Caki2 (cell line): ENCODE results near the gene BCHE. TPM values are rescaled to one million over a fixed set of nuclear protein-coding genes. Genes with fewer than 3 reads are reported as not detected.

Experiments
- DNase-seq: peaks from one replicate; pipeline ENCODE4 v3.0.0-alpha.2; 2015; ENCODE audit warnings: low read depth
- in situ Hi-C: cut with HindIII; loops from 2 replicates; pipeline ENCODE4 v1.10.0; 2016; ENCODE audit warnings: low sequenced_read_pairs, low pct_unique_long_range_greater_than_20kb, mixed read lengths
- total RNA-seq: library from RNA; depleted of rRNA; stranded (reverse); fragments of >200 nt; shearing (Covaris generic); gene quantifications from 2 replicates; pipeline ENCODE4 v1.2.3, GENCODE V29; 2014; ENCODE audit warnings: low replicate concordance; rRNA removed

Gene BCHE
- 78.5 and 83.1 TPM in 2 replicates for total RNA-seq

GRCh38 chr3:165837058-165837525, at the start of gene BCHE:
TSS of gene BCHE (minus strand) at chr3:165837423. CDS start at chr3:165831033, 6,390 bp downstream.
- in situ Hi-C loops: loop anchor here (25.0 kb wide), 1 partner anchor 500 kb away; no protein-coding TSS in a partner anchor
- DNase-seq: peak; percentile 89

GRCh38 chr3:165885558-165886270, 48.5 kb upstream of the BCHE start:
- DNase-seq: no peak
- in situ Hi-C loops: no loop called here

- no peak for DNase-seq
- in situ Hi-C loops: no loop called here
These were observed 47.3 kb upstream of the BCHE start for GRCh38 chr3:165884518-165884917.

DNA sequence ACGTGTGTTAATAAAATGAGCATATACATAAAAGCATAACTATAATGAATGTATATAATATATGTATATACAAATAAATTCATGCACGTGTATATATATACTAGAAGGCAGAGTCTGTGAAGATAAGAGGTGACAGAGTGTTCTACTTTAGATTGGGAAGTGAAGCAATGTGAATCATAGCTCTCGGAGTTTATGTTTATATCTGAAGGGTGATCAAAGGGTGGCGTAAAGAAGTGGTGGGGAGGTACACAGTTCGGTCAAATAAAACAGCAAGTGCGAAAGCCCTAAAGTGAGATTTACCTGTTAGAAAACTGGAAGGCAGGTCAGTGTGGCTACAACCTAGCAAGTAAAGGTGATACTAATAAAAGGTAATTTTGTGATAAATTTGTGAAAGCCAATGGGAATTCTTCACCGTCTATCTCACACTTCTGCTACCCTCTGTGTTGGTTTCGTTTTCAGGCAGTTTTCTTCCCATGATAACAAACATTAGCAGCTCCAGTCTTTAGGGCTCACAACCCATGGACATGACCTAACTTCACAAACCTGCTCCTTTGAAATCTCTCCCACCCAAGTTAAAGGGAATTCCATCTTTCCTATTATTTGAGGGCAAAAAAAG, 46.7 kb upstream of the BCHE start:
- in situ Hi-C loops: no loop called here
- peak; percentile 35 for DNase-seq

DNA sequence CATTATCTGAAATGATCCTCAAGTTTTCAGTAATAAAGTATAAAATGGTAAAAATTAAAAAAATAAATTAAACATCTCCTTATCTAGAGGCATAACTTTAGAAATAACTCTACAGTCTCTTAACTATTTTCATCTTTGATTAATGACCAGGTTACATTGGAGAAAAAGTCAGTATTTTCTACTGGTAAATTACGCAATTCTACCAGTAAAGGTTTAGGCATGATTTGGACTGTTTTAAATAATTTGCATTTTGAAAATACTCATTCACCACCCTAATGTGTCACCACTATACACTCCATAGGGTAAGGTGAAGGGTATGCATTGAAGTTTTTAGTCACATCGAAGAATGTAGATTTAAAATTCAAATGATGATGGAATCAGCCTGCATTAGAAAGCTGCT, 45.9 kb upstream of the BCHE start:
- in situ Hi-C loops: no loop called here

GRCh38 chr3:165875644-165876043, 38.4 kb upstream of the BCHE start:
- in situ Hi-C loops: no loop called here
- DNase-seq: no peak

More for the DNA sequence above, 45.9 kb upstream of the BCHE start:
- DNase-seq: no peak

GRCh38 chr3:165874663-165875489, 37.7 kb upstream of the BCHE start:
- in situ Hi-C loops: no loop called here
- DNase-seq: peak; percentile 94

GRCh38 chr3:165868088-165868487, 30.9 kb upstream of the BCHE start:
- DNase-seq: no peak
- in situ Hi-C loops: no loop called here

GRCh38 chr3:165859061-165859460, 21.8 kb upstream of the BCHE start:
- DNase-seq: no peak
- in situ Hi-C loops: no loop called here

- in situ Hi-C loops: no loop called here
- no peak for DNase-seq
These were observed 18.4 kb upstream of the BCHE start for GRCh38 chr3:165855581-165855980.

GRCh38 chr3:165854696-165855095, 17.5 kb upstream of the BCHE start:
- DNase-seq: peak; percentile 39
- in situ Hi-C loops: no loop called here

DNA sequence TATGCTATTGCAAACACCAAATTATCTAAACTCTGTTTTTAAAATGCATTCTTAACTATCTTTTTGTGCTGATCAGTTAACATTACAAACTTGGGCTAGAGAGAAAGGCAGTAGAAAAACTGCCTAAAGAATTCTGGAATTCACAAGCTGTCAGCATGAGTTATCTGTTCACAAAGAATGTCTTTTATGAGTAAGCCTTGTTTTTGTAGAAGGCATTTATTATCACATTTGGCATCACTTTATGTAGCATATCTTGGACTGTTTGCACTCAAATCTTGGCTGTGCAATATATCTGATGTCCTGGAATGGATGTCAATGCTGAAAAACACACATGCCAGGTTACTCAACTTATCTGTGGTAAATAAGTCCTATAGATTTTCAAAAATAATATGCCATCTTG, 15.5 kb upstream of the BCHE start:
- no peak for DNase-seq
- in situ Hi-C loops: no loop called here

- in situ Hi-C loops: no loop called here
- no peak for DNase-seq
These were observed 15.0 kb upstream of the BCHE start for GRCh38 chr3:165852191-165852590.

GRCh38 chr3:165846056-165846455, 8.8 kb upstream of the BCHE start:
- in situ Hi-C loops: loop anchor here (25.0 kb wide), 1 partner anchor 509 kb away; no protein-coding TSS in a partner anchor
- DNase-seq: no peak

- peak; percentile 99 for DNase-seq
- in situ Hi-C loops: loop anchor here (25.0 kb wide), 1 partner anchor 502 kb away; no protein-coding TSS in a partner anchor
These were observed 2.3 kb upstream of the BCHE start for GRCh38 chr3:165839296-165840076.

GRCh38 chr3:165837801-165838200, 578 bp upstream of the BCHE start:
- DNase-seq: no peak

GRCh38 chr3:165835431-165835830, 1.8 kb downstream of the BCHE start:
- in situ Hi-C loops: loop anchor here (25.0 kb wide), 1 partner anchor 498 kb away; no protein-coding TSS in a partner anchor
- DNase-seq: peak; percentile 43

More at GRCh38 chr3:165837801-165838200, 578 bp upstream of the BCHE start:
- in situ Hi-C loops: loop anchor here (25.0 kb wide), 1 partner anchor 500 kb away; no protein-coding TSS in a partner anchor

DNA sequence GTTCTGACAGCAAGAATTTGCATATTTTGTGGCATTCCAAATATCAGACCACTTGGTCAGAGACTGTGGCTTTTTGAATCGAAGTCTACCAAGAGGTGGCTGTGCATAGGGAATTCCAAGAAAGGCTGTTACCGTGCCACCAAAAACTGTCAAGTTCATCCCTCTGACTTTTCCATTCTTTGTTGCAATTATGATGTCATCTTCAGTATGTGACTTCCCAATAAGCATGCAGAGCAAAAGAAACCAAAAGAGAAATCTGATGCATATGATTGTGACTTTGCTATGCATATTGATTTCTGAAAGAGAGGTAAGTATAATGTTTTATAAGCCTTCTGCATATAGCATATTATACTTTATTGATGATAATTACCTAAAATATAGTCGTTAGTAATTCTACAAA, 6.5 kb downstream of the BCHE start:
- DNase-seq: no peak
- in situ Hi-C loops: loop anchor here (25.0 kb wide), 1 partner anchor 493 kb away; no protein-coding TSS in a partner anchor
